Stimulated activated naive CD8-positive, alpha-beta T cell treated with anti-CD3 and anti-CD28 coated beads, Interleukin-15, amount 100 ng/mL, for 72 hours (primary cell): ENCODE results near the gene WDR59.
A peak's percentile ranks its signal among the peaks of the same experiment; 100 is the strongest.
"Not testable (repeated sequence)": the region's sequence is repeated elsewhere in the genome, so short reads cannot be mapped to it uniquely, and the experiment has no call there.

ENCODE experiments used
- ATAC-seq: fragments of 150-1000 bp; cut with Tn5 transposase; 2 replicates; pipeline ENCODE4 v1.10.0; 2021; ENCODE audit warnings: mild to moderate bottlenecking, moderate library complexity
- DNase-seq, 2 donors: peaks; one replicate each; pipeline ENCODE4 v3.0.0; 2021 to 2022
- H3K27ac Mint-ChIP-seq, 2 donors: one replicate each; pipeline ENCODE4 v1.8.0; 2022; ENCODE audit warnings: mild to moderate bottlenecking in 2 of 2, mixed read lengths in 2 of 2, moderate library complexity in 2 of 2
- H3K27me3 Mint-ChIP-seq: one replicate; pipeline ENCODE4 v1.8.0; 2022; ENCODE audit warnings: mixed read lengths
- H3K4me1 Mint-ChIP-seq: one replicate; pipeline ENCODE4 v1.8.0; 2022; ENCODE audit warnings: mild to moderate bottlenecking, mixed read lengths
- H3K4me3 Mint-ChIP-seq, 2 donors: one replicate each; pipeline ENCODE4 v1.8.0; 2022; ENCODE audit warnings: mild to moderate bottlenecking in 2 of 2, mixed read lengths in 2 of 2, moderate library complexity in 1 of 2
- H3K9me3 Mint-ChIP-seq, 2 donors: one replicate each; pipeline ENCODE4 v1.8.0; 2022; ENCODE audit warnings: mixed read lengths in 2 of 2

The WDR59 gene

GRCh38 chr16:74874912-74875546 lies 109.9 kb downstream of the WDR59 start:
- peaks cover 11% of the 10 kb centered on the region for H3K4me1 Mint-ChIP-seq
- ATAC-seq (no peak), DNase-seq (no peak)
- no peaks in the 10 kb centered on the region for H3K27me3 Mint-ChIP-seq
- peak overlapping the region; percentile 8 to 86 for H3K27ac Mint-ChIP-seq
- H3K9me3 Mint-ChIP-seq, result no peaks in the 10 kb centered on the region
- no peak overlapping the region for H3K4me3 Mint-ChIP-seq

DNA sequence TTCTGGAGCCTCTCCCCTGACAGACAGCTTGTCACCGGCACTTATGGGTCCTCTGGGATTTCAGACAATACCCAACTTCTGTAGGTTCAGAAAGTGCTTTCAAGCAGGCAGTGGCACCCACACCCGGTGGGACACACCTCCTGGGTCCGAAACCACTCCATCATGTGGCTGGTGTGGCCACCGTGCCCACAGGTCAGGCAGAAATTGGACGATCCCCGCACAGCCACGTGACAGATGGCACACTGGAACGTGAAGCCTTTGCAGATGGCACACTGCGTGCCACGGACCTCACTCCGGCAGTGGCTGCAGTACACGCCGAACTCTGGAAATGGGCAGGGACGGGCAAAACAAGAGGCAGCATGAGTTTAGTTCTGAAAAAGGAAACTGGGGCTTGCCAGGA lies 110.8 kb downstream of the WDR59 start:
- Mint-ChIP-seq H3K27me3 (no peaks in the 10 kb centered on the region), H3K9me3 (no peaks in the 10 kb centered on the region), H3K27ac (no peak overlapping the region), H3K4me3 (no peak overlapping the region), H3K4me1 (peaks cover 11% of the 10 kb centered on the region)
- no peak for DNase-seq
- no peak for ATAC-seq

GRCh38 chr16:74872302-74872701 lies 112.6 kb downstream of the WDR59 start:
- ATAC-seq, result no peak
- H3K9me3 Mint-ChIP-seq, result no peaks in the 10 kb centered on the region
- no peak overlapping the region for H3K27ac Mint-ChIP-seq
- H3K27me3 Mint-ChIP-seq, result no peaks in the 10 kb centered on the region
- H3K4me1 Mint-ChIP-seq, result peaks cover 27% of the 10 kb centered on the region
- no peak for DNase-seq
- no peak overlapping the region for H3K4me3 Mint-ChIP-seq

- Mint-ChIP-seq H3K27me3 (no peaks in the 10 kb centered on the region), H3K4me3 (no peak overlapping the region), H3K4me1 (peaks cover 27% of the 10 kb centered on the region), H3K27ac (peak overlapping the region in 1 of 2 donors; percentile 94), H3K9me3 (no peaks in the 10 kb centered on the region)
- no peak for ATAC-seq
- no peak for DNase-seq
These were observed 113.3 kb downstream of the WDR59 start for GRCh38 chr16:74871608-74872007.

DNA sequence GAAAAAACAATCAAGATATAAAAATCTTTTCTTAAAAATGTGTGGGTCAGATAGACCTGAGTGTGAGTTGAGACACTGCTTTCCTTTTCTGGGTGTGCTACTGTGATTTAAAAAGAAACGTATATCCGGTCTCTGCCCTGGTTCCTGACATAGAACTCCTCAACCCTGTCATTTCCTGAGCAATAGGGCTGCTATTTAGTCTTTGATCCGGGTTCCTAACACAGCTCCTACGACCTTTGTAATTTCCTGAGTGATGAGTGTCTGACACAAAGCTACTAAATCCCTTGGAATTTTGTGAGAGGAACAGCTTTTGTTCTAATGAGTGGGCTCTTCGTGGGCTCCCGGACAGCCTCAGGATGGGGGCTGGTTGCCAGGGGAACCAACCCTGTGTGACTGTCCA lies 116.4 kb downstream of the WDR59 start:
- Mint-ChIP-seq H3K27ac (peak overlapping the region; percentile 49 to 77), H3K27me3 (no peaks in the 10 kb centered on the region), H3K4me1 (peaks cover 16% of the 10 kb centered on the region), H3K9me3 (no peaks in the 10 kb centered on the region), H3K4me3 (peak overlapping the region in 1 of 2 donors; percentile 54)
- DNase-seq (no peak), ATAC-seq (no peak)

DNA sequence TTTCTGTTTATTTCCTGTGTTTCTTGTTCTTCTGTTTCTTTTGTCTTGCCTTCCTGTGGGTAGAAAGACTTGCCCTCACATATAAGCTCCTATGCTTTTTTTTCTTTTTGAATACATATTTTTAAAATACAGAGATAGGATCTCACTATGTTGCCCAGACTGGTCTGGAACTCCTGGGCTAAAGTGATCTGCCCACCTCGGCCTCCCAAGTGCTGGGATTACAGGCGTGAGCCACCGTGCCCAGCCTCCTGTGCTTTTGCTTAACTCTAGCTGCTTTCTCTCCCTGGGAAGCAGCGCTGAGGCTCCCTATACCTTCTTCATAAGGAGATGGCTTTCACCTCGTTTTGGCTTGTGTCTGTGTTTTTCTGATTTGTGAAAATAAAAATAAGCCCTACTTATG lies 116.9 kb downstream of the WDR59 start:
- no peak overlapping the region for H3K4me3 Mint-ChIP-seq
- ATAC-seq (no peak), DNase-seq (no peak)
- peak overlapping the region in 1 of 2 donors; percentile 56 for H3K27ac Mint-ChIP-seq
- peaks cover 16% of the 10 kb centered on the region for H3K4me1 Mint-ChIP-seq
- no peaks in the 10 kb centered on the region for H3K27me3 Mint-ChIP-seq
- no peaks in the 10 kb centered on the region for H3K9me3 Mint-ChIP-seq

DNA sequence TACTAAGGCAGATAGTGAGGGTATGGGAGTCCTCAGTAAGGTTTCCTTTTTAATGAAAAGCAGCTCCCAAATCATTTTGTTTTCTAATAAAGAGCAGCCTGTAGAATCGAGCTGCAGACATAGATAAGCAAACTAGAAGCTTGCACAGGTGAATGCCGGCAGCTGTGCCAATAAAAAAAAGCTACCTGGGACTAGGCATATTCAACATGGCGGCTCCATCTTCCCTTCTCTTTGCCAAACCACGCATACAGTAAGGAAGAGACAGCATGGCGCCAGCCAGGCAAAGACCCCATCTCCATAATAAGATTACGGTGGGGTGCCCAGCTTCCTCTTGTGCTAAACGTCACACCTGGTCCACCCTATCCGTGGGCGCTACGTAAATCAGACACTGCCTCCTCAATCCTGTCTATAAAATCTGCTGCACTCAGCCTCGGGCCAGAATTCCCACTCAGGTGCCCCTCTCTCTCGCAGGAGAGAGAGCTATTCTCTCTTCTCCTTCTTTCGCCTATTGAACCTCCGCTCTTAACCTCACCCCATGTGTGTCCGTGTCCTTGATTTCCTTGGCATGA lies 117.6 kb downstream of the WDR59 start:
- Mint-ChIP-seq H3K27ac (peak overlapping the region in 1 of 2 donors; percentile 8), H3K9me3 (no peaks in the 10 kb centered on the region), H3K4me1 (peaks cover 16% of the 10 kb centered on the region), H3K4me3 (no peak overlapping the region), H3K27me3 (no peaks in the 10 kb centered on the region)
- ATAC-seq (no peak), DNase-seq (no peak)

DNA sequence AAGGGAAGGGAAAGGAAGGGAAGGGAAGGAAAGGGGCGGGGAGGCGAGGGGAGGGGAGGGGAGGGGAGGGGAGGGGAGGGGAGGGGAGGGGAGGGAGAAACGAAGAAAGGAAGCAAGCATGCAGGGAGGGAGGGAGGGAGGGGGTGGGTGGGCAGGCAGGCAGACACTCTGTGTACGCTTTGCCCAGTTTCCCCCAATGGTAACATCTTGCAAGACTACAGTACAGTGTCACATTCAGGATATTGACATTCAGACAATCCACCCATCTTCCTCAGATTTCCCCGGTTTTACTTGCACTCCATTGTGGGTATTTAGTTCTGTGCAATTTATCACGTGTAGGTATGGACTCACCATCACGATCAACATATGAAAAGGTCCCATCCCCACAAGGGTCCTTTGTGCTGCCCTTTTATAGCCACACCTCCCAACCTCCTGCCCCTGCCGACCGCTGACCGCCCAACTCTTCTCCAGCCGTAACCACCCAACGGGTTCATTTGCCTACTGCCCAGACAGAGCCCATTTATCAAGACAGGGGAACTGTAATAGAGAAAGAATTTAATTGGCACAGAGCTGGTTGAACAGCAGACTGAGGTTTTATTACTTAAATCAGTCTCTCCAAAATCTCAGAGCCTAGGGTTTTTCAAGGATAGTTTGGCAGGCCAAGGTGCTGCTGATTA lies 118.9 kb downstream of the WDR59 start:
- Mint-ChIP-seq H3K27me3 (no peaks in the 10 kb centered on the region), H3K27ac (no peak overlapping the region), H3K4me3 (no peak overlapping the region), H3K9me3 (no peaks in the 10 kb centered on the region), H3K4me1 (peaks cover 16% of the 10 kb centered on the region)
- DNase-seq (no peak), ATAC-seq (no peak)

GRCh38 chr16:74862743-74863244 lies 122.1 kb downstream of the WDR59 start:
- DNase-seq, result peak; percentile 9 to 12
- ATAC-seq, result peak; percentile 75
- Mint-ChIP-seq H3K9me3 (no peaks in the 10 kb centered on the region), H3K4me1 (peaks cover 5% of the 10 kb centered on the region), H3K27ac (no peak overlapping the region), H3K27me3 (no peaks in the 10 kb centered on the region), H3K4me3 (no peak overlapping the region)

- no peak for DNase-seq
- no peak for ATAC-seq
- no peaks in the 10 kb centered on the region for H3K9me3 Mint-ChIP-seq
- no peak overlapping the region for H3K4me3 Mint-ChIP-seq
- no peak overlapping the region for H3K27ac Mint-ChIP-seq
- H3K4me1 Mint-ChIP-seq, result no peaks in the 10 kb centered on the region
- no peaks in the 10 kb centered on the region for H3K27me3 Mint-ChIP-seq
These were observed 132.4 kb downstream of the WDR59 start for GRCh38 chr16:74852500-74852875.

DNA sequence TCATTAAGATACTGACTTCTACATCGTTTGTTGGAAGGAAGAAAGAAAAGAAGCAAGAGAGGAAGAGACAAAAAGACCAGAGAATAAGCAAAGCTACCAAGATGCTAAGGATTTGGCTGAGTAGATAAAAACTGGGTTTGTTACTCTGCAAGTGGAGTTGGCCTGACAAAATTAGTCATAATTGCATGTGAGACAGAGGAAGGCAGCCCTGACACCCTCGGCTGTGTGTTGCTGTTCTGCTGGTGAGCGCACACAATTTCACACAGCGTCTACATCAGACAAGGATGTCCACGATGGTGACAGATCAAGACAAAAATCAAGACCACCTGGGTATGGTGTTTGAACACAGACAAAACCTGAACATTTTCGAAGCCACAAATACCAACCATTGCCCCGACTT lies 134.9 kb downstream of the WDR59 start:
- DNase-seq (no peak), ATAC-seq (no peak)
- Mint-ChIP-seq H3K27ac (no peak overlapping the region), H3K27me3 (no peaks in the 10 kb centered on the region), H3K4me3 (no peak overlapping the region), H3K4me1 (no peaks in the 10 kb centered on the region), H3K9me3 (no peaks in the 10 kb centered on the region)

GRCh38 chr16:74847202-74847601 lies 137.7 kb downstream of the WDR59 start:
- no peak overlapping the region for H3K27ac Mint-ChIP-seq
- DNase-seq (no peak), ATAC-seq (no peak)
- no peaks in the 10 kb centered on the region for H3K9me3 Mint-ChIP-seq
- no peaks in the 10 kb centered on the region for H3K27me3 Mint-ChIP-seq
- H3K4me3 Mint-ChIP-seq, result no peak overlapping the region
- no peaks in the 10 kb centered on the region for H3K4me1 Mint-ChIP-seq

GRCh38 chr16:74846714-74847113 lies 138.2 kb downstream of the WDR59 start:
- Mint-ChIP-seq H3K4me3 (no peak overlapping the region), H3K9me3 (no peaks in the 10 kb centered on the region), H3K4me1 (no peaks in the 10 kb centered on the region), H3K27me3 (no peaks in the 10 kb centered on the region), H3K27ac (no peak overlapping the region)
- ATAC-seq (no peak), DNase-seq (no peak)

GRCh38 chr16:74844041-74844980 lies 140.6 kb downstream of the WDR59 start:
- Mint-ChIP-seq H3K27ac (no peak overlapping the region), H3K27me3 (no peaks in the 10 kb centered on the region), H3K9me3 (no peaks in the 10 kb centered on the region), H3K4me1 (no peaks in the 10 kb centered on the region), H3K4me3 (no peak overlapping the region)
- DNase-seq, result no peak
- no peak for ATAC-seq

GRCh38 chr16:74843381-74844035 lies 141.4 kb downstream of the WDR59 start:
- not testable (repeated sequence) for H3K27ac Mint-ChIP-seq, H3K4me1 Mint-ChIP-seq, ATAC-seq, H3K4me3 Mint-ChIP-seq, DNase-seq, H3K27me3 Mint-ChIP-seq, H3K9me3 Mint-ChIP-seq
